ENCODE results near the gene ELP4. TPM values are rescaled to one million over a fixed set of nuclear protein-coding genes. Genes with fewer than 3 reads are reported as not detected.
"Not testable (repeated sequence)": the region's sequence is repeated elsewhere in the genome, so short reads cannot be mapped to it uniquely, and the experiment has no call there.

The ELP4 gene
- total RNA-seq, 1 experiment from 2014 or later = 17.2 TPM

DNA sequence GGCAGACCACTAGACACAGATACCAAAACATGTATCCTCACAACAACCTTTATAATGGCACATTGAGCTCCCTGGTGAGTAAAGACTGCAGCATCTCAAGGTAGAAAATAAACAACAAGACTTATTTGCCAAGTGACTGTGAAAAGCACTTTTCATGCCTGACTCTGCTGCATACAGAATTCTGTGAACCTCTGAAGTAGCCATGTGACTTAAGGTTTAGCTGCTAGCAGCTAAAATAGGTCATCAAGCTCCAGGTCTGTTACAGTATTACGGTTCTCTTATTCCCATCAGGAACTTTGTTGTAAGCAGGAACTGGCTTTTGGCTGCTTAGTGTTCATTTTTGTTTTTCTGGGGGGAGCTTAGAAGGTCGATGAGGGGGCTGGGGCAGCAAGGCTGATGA is 162.1 kb downstream of the ELP4 start:
- H3K4me3 ChIP-seq (ENCODE audit: low read depth in 2 of 2, low read length in 2 of 2) = no peak overlapping the region
- no peaks in the 10 kb centered on the region for H3K27me3 ChIP-seq (ENCODE audit: control insufficient read depth, insufficient read depth, low read length)
- TF ChIP-seq, protein P1, sequence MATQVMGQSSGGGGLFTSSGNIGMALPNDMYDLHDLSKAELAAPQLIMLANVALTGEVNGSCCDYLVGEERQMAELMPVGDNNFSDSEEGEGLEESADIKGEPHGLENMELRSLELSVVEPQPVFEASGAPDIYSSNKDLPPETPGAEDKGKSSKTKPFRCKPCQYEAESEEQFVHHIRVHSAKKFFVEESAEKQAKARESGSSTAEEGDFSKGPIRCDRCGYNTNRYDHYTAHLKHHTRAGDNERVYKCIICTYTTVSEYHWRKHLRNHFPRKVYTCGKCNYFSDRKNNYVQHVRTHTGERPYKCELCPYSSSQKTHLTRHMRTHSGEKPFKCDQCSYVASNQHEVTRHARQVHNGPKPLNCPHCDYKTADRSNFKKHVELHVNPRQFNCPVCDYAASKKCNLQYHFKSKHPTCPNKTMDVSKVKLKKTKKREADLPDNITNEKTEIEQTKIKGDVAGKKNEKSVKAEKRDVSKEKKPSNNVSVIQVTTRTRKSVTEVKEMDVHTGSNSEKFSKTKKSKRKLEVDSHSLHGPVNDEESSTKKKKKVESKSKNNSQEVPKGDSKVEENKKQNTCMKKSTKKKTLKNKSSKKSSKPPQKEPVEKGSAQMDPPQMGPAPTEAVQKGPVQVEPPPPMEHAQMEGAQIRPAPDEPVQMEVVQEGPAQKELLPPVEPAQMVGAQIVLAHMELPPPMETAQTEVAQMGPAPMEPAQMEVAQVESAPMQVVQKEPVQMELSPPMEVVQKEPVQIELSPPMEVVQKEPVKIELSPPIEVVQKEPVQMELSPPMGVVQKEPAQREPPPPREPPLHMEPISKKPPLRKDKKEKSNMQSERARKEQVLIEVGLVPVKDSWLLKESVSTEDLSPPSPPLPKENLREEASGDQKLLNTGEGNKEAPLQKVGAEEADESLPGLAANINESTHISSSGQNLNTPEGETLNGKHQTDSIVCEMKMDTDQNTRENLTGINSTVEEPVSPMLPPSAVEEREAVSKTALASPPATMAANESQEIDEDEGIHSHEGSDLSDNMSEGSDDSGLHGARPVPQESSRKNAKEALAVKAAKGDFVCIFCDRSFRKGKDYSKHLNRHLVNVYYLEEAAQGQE (IDR thresholded peaks at IDR 0.05; ENCODE audit: insufficient read depth in 1 of 2, low read depth in 2 of 2, low read length in 1 of 2) = no peak
- POLR2A ChIA-PET = no interaction called here
- DNase-seq (ENCODE audit: low read depth, low spot score) (no peak), ATAC-seq (no peak)
- no peaks in the 10 kb centered on the region for H3K4me1 ChIP-seq (ENCODE audit: control insufficient read depth, insufficient read depth, low read length)
- intact Hi-C loops (cut with micrococcal nuclease; ENCODE audit: unreplicated experiment) (no loop called here), in situ Hi-C loops (cut with HindIII; ENCODE audit: low pct_unique_long_range_greater_than_20kb, low sequenced_read_pairs) (no loop called here)
- CTCF ChIA-PET = no interaction called here
- H3K27ac ChIP-seq (ENCODE audit: low read length) = no peak overlapping the region
- H3K9me3 ChIP-seq (ENCODE audit: control insufficient read depth, insufficient read depth, low read depth, low read length) = no peaks in the 10 kb centered on the region
- no peaks in the 10 kb centered on the region for H3K36me3 ChIP-seq (ENCODE audit: control insufficient read depth, insufficient read depth, low read length)
- no TSS peak for BruUV-seq (replicated peaks)

GRCh38 chr11:31673108-31673507 is 163.5 kb downstream of the ELP4 start:
- H3K27ac ChIP-seq (ENCODE audit: low read length); BruUV-seq (replicated peaks); H3K4me1 ChIP-seq (ENCODE audit: control insufficient read depth, insufficient read depth, low read length); H3K27me3 ChIP-seq (ENCODE audit: control insufficient read depth, insufficient read depth, low read length); POLR2A ChIA-PET; CTCF ChIA-PET; H3K36me3 ChIP-seq (ENCODE audit: control insufficient read depth, insufficient read depth, low read length); in situ Hi-C loops (cut with HindIII; ENCODE audit: low pct_unique_long_range_greater_than_20kb, low sequenced_read_pairs); intact Hi-C loops (cut with micrococcal nuclease; ENCODE audit: unreplicated experiment); H3K4me3 ChIP-seq (ENCODE audit: low read depth in 2 of 2, low read length in 2 of 2); ATAC-seq; H3K9me3 ChIP-seq (ENCODE audit: control insufficient read depth, insufficient read depth, low read depth, low read length); DNase-seq (ENCODE audit: low read depth, low spot score): not testable (repeated sequence)

DNA sequence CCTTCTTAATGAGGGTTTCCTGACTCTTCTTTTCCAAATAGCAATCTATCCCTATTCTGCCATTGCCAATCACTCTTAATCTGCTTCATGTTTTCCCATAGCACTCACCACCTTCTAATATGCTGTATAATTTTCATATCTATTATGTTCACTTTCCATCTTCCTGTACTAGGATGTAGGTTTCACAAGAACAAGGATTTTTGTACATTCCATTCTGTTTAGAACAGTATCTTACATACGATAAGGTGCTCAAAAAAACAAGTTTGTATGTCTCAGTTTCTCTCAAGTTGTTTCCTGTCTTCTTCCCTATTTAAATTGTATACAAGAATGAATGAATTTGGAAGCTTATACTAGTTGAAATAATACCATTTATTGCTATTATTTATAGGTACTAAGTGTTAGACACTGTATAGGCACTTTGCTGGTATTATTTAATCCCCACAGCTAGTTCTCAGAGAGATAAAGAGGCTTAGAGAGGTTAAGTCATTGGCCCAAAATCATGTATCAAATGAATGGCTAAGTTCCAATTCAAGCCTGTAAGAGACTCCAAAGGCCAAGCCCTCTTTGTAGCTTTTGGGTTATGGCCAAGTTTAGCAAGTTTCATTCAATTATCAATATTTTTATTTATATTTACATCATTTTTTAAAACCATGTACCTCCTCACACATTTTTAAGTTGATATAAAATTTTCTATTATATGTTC is 166.9 kb downstream of the ELP4 start:
- DNase-seq (ENCODE audit: low read depth, low spot score) = no peak
- H3K27me3 ChIP-seq (ENCODE audit: control insufficient read depth, insufficient read depth, low read length) = no peaks in the 10 kb centered on the region
- no TSS peak for BruUV-seq (replicated peaks)
- no peaks in the 10 kb centered on the region for H3K9me3 ChIP-seq (ENCODE audit: control insufficient read depth, insufficient read depth, low read depth, low read length)
- no peaks in the 10 kb centered on the region for H3K4me1 ChIP-seq (ENCODE audit: control insufficient read depth, insufficient read depth, low read length)
- ATAC-seq = no peak
- H3K27ac ChIP-seq (ENCODE audit: low read length) = no peak overlapping the region
- in situ Hi-C loops (cut with HindIII; ENCODE audit: low pct_unique_long_range_greater_than_20kb, low sequenced_read_pairs) = no loop called here
- ChIA-PET POLR2A (no interaction called here), CTCF (no interaction called here)
- H3K4me3 ChIP-seq (ENCODE audit: low read depth in 2 of 2, low read length in 2 of 2) = no peak overlapping the region
- H3K36me3 ChIP-seq (ENCODE audit: control insufficient read depth, insufficient read depth, low read length) = no peaks in the 10 kb centered on the region
- TF ChIP-seq TCF7L2 (IDR thresholded peaks at IDR 0.05; ENCODE audit: low read depth, low read length) (no peak), SIN3A (IDR thresholded peaks at IDR 0.05; ENCODE audit: borderline replicate concordance, insufficient read depth, low read depth, low read length) (no peak)
- TF ChIP-seq, protein P2, sequence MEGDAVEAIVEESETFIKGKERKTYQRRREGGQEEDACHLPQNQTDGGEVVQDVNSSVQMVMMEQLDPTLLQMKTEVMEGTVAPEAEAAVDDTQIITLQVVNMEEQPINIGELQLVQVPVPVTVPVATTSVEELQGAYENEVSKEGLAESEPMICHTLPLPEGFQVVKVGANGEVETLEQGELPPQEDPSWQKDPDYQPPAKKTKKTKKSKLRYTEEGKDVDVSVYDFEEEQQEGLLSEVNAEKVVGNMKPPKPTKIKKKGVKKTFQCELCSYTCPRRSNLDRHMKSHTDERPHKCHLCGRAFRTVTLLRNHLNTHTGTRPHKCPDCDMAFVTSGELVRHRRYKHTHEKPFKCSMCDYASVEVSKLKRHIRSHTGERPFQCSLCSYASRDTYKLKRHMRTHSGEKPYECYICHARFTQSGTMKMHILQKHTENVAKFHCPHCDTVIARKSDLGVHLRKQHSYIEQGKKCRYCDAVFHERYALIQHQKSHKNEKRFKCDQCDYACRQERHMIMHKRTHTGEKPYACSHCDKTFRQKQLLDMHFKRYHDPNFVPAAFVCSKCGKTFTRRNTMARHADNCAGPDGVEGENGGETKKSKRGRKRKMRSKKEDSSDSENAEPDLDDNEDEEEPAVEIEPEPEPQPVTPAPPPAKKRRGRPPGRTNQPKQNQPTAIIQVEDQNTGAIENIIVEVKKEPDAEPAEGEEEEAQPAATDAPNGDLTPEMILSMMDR (IDR thresholded peaks at IDR 0.05) = no peak
- intact Hi-C loops (cut with micrococcal nuclease; ENCODE audit: unreplicated experiment) = no loop called here
